ENCODE data around the gene RAB30. TPM values are rescaled to one million over a fixed set of nuclear protein-coding genes. Genes with fewer than 3 reads are reported as not detected.
A peak's percentile ranks its signal among the peaks of the same experiment; 100 is the strongest.

RAB30 gene
- total RNA-seq, 1 donor from 2014 or later: 5.8 TPM

DNA sequence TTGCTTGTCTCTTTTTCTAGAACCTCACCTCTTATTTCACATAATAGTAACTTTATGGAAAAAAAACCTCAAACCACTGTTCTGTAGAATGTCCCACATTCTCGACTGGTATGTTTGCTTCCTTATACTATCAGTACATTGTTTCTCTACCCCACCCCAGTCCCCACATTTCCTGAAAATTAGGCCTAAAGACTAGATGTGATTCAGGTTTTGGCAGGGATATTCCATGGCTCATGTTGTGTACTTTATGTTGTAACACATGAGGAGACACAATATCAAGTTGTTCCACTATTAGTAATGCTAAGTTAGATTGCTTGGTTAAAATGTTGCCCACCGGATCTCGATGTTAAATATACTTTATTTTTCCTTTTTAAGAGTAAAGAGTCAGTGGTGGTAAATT, 135.4 kb downstream of the RAB30 start:
- Histone ChIP-seq H3K27me3 (ENCODE audit: control insufficient read depth, insufficient read depth, low read length) (no peaks in the 10 kb centered on the region), H3K4me3 (ENCODE audit: low read depth, low read length) (no peak overlapping the region), H3K36me3 (ENCODE audit: control insufficient read depth, insufficient read depth, low read length) (no peaks in the 10 kb centered on the region)
- no peak for TF ChIP-seq CTCF (IDR thresholded peaks at IDR 0.05; ENCODE audit: insufficient read depth, low read length, poor library complexity, severe bottlenecking)
- DNase-seq (ENCODE audit: low read depth): no peak

DNA sequence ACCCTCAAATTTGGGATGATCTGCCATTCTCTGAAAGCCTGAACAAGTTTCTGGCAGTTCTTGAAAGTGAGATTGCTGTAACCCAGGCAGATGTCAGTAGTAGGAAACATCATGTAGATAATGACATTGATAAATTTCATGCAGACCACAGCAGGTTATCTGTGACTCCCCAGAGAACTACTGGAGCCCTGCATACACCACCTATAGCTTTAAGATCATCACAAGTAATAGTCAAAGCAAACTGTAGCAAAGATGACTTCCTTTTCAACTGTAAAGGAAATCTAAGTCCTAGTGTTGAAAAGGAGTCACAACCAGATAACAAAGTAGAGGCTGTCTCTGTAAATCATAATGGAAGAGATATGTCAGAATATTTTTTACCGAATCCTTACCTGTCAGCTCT, 139.1 kb downstream of the RAB30 start:
- no peak for DNase-seq (ENCODE audit: low read depth)
- H3K27me3 ChIP-seq (ENCODE audit: control insufficient read depth, insufficient read depth, low read length): no peaks in the 10 kb centered on the region
- no peak overlapping the region for H3K4me3 ChIP-seq (ENCODE audit: low read depth, low read length)
- H3K36me3 ChIP-seq (ENCODE audit: control insufficient read depth, insufficient read depth, low read length): no peaks in the 10 kb centered on the region
- TF ChIP-seq CTCF (IDR thresholded peaks at IDR 0.05; ENCODE audit: insufficient read depth, low read length, poor library complexity, severe bottlenecking): no peak

DNA sequence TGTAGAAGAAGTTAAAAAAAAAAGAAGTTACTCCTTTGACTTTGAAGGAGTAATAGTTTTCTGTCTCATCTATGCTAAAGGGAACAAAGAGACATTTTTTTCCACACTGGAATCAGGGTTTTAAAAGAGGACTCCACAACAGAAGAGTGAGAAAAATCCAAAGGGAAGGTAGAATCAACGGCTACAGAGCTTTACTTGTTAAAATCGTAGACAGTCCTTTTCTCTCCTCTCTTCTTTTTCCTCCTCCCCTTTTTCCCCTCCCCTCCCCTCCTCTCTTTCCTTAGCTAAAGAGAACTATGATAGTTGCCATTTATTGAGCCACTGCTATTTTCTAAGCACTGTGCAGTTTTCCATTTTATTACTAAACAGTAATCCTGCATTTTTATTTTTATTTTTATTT, 141.0 kb downstream of the RAB30 start:
- Histone ChIP-seq H3K36me3 (ENCODE audit: control insufficient read depth, insufficient read depth, low read length) (no peaks in the 10 kb centered on the region), H3K4me3 (ENCODE audit: low read depth, low read length) (no peak overlapping the region), H3K27me3 (ENCODE audit: control insufficient read depth, insufficient read depth, low read length) (no peaks in the 10 kb centered on the region)
- DNase-seq (ENCODE audit: low read depth): no peak
- TF ChIP-seq CTCF (IDR thresholded peaks at IDR 0.05; ENCODE audit: insufficient read depth, low read length, poor library complexity, severe bottlenecking): no peak

DNA sequence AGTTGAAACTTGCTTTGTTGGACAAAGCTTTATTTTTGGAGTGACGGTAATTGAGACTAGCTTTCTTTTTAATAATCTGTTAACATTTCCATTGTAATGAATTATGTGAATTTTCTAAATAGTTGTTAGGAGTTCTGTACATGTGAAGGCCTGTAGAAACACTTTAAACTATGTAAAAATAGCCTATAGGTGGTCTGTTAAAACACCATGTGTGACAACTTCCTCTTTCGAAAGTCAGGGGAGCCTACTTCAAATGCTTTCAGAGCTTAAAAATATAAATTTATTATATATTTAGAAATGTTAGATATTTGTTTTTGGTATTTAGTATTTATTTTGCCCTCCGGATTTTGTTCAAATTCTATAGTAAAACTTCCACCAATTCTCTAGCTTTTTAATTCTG, 141.5 kb downstream of the RAB30 start:
- no peaks in the 10 kb centered on the region for H3K27me3 ChIP-seq (ENCODE audit: control insufficient read depth, insufficient read depth, low read length)
- H3K36me3 ChIP-seq (ENCODE audit: control insufficient read depth, insufficient read depth, low read length): no peaks in the 10 kb centered on the region
- no peak for TF ChIP-seq CTCF (IDR thresholded peaks at IDR 0.05; ENCODE audit: insufficient read depth, low read length, poor library complexity, severe bottlenecking)
- H3K4me3 ChIP-seq (ENCODE audit: low read depth, low read length): no peak overlapping the region
- no peak for DNase-seq (ENCODE audit: low read depth)

DNA sequence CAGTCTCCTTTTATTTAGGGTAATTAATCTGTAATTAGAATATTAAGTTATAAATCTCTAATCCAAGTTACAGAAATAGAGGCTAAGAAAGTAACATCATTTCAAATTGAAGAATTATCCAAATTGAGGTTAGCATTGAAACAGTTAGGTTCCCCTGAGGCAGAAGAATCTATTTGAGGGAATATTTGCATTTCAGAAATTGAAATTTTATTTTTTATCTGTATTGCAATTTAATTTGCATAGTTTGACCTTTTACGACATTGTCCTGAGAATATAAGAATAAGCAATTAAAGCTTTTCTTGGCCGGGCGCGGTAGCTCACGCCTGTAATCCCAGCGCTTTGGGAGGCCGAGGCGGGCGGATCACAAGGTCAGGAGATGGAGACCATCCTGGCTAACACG, 142.6 kb downstream of the RAB30 start:
- H3K4me3 ChIP-seq (ENCODE audit: low read depth, low read length): no peak overlapping the region
- no peaks in the 10 kb centered on the region for H3K27me3 ChIP-seq (ENCODE audit: control insufficient read depth, insufficient read depth, low read length)
- no peak for TF ChIP-seq CTCF (IDR thresholded peaks at IDR 0.05; ENCODE audit: insufficient read depth, low read length, poor library complexity, severe bottlenecking)
- no peaks in the 10 kb centered on the region for H3K36me3 ChIP-seq (ENCODE audit: control insufficient read depth, insufficient read depth, low read length)
- no peak for DNase-seq (ENCODE audit: low read depth)

DNA sequence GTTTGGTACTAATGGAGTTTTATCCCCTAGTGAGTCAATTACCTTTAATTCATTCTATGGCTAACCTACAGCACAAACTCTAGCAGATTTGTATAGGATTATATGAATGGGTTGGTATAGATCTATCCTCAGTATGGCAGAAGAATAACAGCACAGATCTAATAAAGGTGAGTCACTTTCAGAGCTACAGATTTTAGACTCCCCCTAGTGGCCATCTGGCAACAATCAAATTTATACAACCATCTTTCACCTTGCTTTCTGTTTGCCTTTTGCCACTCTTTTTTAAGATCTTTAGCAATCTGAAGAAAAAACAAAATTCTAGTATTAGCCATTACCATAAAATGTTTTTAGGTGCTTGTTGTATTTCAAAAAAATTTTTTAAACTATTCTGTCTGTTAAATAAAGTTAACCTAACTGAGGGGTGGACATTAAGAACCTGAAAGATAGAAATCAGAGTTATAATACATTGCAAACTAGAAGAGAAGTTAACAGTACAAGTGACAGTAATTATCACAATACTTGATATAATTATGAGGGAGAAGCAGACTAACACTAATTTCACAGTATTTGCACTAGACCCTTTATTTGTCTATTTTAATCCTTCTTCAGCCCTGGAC, 144.3 kb downstream of the RAB30 start:
- H3K4me3 ChIP-seq (ENCODE audit: low read depth, low read length): no peak overlapping the region
- peak; percentile 69 for TF ChIP-seq CTCF (IDR thresholded peaks at IDR 0.05; ENCODE audit: insufficient read depth, low read length, poor library complexity, severe bottlenecking)
- H3K27me3 ChIP-seq (ENCODE audit: control insufficient read depth, insufficient read depth, low read length): no peaks in the 10 kb centered on the region
- H3K36me3 ChIP-seq (ENCODE audit: control insufficient read depth, insufficient read depth, low read length): no peaks in the 10 kb centered on the region
- DNase-seq (ENCODE audit: low read depth): peak; percentile 10
